ENCODE measurements around the gene ATP1A1.

The ATP1A1 gene
- 332 to 442 (median 426) reads per million in 4 donors for total RNA-seq

DNA sequence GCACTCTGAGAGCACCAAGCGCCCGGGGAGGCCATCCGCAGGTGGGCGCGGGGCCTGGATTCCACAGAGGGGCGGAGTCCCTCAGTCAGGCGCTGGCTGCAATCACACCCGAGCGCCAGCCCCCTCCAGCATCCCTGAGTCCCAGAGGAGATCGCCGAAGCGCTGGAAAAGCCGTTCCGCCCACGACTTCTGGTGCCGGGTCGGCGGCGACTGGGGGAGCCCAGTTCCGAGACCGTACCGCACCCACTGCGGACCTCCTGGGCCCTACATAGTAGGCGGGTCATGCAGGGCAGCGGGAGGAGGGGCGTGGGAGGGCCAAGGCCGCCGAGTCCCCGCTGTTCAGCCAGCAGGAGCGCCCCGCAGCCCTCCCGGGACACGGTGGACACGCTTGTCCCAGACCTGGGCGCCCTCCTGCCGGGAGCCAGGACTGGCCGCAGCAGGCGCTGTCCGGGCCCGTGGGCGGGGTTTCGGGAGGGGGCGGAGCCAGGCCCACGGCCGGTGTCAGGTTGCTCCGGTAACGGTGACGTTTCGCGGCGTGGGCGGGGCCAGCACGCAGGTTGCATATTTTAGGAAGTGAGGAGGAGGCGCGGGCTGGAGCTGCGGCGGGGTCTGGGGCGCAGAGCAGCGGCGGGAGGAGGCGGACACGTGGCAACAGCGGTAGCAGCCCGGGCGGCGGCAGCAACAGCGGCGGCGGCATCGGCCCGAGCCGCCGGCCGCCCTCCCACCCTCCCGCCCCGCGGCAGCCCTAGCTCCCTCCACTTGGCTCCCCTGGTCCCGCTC is at the start of gene ATP1A1:
TSS of gene ATP1A1 (plus strand) at position 594 of the 780 bp plus-strand sequence. CDS start 268 bp downstream, outside the sequence.
- peak; percentile 94 to 98 (median 96) for DNase-seq

DNA sequence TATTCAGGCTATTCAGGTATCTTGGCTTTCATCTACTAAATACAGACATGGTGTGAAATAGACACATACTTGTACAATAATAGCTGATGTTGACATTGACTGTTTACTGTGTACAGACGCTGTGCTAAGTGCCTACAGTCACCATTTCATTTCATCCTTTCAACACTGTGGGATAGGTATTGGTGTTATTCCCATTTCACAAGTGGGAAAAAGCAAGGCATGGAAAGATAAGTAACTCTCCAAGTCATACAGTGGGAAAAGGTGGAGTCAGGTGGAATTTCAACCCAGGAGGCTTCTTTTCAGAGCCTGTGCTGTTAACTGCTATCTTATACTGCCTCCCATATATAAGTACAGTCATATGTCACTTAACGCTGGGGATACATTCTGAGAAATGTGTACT is 49.6 kb upstream of the ATP1A1 start:
- DNase-seq: no peak

DNA sequence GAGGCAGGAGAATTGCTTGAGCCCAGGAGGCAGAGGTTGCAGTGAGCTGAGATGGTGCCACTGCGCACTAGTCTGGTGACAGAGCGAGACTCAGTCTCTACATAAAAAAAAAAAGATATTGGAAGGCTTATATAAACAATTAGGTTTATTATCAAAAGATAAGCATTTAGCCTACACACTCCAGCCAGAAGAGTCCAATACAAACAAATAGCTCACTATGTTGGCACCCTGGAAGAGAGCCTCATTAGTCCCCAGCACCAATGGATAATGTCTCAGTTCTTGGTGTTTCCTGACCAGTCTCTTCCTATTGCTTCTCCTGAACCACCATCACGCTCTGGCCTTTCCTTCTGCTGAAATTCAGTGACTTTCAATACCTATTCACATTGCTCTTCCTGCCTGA is 48.6 kb upstream of the ATP1A1 start:
- DNase-seq: no peak

DNA sequence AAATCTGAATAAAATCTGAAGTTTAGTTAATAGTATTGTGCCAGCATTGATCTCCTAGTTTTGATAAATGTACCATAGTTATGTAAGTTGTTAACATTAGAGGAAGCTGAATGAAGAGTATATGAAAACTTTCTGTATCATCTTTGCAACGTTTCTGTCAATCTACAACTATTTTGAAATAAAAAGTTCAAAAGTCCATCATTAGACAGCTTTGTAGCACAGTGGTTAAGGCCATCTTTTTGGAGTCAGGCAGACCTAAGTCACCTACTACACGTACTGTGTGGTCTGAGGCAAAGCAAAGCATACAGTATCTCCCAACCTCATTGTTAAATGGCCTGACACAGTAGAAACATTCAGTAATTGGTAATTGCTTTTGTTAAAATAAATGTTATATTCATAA is 47.9 kb upstream of the ATP1A1 start:
- no peak for DNase-seq

DNA sequence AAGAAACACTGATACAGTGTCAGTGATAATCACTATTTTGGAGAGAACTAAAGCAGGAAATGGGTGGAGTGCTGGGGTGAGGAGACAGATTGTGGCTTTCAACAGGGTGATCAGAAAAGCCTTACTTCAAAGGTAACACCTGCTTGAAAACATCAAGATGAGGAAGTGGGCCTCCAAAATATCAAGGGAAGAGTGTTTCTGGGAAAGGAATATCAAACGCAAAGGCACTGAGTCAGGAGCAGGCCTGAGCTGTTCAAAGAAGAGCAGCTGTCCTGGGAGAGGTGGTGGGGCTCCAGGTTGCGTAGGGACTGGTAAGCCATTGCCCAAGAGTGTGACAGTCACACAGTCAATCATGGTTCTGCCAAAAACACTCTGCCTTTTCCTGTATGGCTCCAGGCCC is 47.1 kb upstream of the ATP1A1 start:
- DNase-seq: peak in 3 of 5 donors; percentile 8 to 70 (median 27)

DNA sequence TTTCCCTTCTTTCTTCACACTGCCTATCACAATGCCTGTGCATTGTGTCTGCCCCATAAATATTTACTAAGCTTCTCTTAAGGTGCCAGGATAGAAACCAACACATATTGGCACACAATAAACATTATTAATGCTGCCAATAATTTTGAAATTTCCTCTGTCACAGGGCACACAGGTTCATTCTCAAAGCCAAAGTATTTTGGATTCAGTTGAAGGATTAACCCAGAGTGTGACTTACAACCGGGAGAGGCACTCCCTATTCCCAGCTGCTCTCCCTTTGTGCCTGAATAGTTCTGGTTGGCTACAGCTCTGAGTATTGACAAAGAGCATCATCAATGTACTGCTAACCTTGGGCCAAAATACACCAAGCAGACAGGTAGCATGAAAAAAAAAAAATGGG is 46.6 kb upstream of the ATP1A1 start:
- DNase-seq: no peak

DNA sequence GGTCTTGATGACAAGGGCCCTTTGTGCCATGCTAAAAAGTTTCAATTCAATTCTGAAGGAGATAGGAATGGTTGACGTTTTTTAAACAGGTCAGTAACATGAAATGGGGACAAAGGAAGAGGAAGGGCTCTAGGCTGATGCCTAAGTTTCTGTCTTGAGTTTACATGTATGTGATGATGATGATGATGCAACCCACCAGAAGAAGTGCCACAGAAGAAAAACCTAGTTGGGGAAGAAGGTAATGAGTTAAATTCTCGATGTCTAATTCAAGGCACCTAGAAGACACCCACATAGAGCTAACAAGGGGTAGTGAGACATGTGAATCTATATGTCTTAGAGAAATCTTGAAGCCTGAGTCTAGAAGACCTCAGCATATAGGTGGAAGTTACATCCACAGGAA is 44.4 kb upstream of the ATP1A1 start:
- DNase-seq: no peak

DNA sequence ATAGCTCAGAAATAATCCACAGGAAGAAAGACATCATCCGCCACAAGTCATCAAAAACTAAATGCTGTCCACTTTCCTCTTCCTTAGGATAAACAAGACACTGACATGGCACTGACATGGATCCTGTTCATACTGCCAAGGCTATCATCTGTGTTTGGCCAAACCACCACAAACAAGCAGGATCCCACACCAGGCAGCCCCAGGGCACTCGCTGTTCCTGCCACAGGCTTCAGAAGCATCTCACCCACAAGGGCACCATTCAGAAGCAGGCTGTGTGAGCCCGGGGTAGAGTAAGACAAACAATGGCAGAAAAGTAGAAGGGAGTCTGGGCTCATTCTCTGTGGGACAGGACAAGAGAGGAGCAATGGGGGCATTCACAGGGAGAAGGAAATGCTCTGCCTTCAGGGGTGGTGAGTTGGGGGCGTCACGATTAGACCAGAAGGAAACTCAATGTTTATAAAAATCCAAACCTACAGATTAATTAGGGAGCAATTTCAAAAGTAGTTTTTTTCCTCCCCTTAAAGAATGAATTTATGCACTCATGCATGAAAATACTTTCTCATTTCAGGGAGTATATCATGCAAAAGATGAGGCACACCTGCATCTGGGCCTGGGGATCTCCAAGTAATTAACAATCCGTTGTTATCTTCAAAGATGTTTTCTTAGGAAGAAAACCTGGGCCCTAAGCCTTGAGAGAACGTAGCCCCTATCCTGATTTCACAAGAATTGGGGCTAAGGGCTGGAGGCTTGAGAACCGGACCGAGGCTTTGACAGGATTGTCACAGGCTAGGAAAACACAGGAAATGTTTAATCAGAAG is 43.3 kb upstream of the ATP1A1 start:
- DNase-seq: no peak

DNA sequence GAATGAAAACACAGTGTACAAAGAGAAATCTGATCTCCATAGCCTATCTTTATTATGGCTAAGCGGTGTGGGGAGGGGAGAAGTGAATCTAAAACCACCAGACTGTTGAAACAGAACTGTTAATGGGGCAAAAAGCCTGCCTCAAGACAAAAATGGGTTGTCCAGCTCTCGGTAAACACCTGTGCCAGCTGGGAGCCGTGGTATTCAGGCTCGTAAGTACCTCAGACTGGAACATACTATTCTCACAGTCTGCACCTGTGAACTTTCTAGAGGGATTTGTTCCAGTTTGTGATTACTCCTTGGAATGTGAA is 42.7 kb upstream of the ATP1A1 start:
- DNase-seq: no peak

DNA sequence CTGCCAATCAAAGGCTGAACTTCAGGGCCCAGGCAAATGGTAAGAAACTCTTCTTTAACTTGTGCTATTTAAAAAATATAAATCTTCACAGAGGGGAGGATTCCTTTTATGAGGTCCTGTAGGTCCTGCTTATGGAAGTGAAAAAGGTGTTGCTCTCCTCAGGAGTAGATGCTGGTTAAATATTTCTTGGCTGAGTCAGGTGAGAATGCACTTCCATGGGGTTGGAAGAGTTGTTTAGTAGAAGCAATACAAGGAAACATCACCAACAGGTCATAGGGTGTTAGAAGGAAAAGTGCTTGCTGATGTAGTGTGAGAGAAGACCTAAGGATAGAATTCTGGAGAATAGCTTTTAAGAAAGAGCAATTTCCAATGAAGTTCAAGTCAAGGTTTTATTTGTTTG is 42.2 kb upstream of the ATP1A1 start:
- DNase-seq: no peak

DNA sequence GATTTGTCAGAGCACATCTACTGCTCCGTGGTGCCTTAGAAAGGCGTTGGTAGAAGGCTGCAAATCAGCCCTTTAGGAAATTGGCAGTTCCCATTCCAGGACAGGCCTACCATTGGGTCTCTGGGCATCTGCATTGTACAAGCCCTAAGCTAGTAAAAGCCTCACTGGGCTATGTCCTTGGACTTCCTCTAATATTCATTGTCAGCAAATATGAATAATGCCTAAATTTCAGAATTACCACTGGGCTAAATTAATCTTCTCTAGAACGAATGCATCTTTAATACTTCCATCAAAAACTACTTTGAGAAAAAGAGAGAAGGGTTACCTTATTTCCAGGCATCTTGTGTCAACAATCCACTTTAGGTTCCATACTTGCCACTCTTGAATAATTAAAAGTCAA is 41.5 kb upstream of the ATP1A1 start:
- no peak for DNase-seq

DNA sequence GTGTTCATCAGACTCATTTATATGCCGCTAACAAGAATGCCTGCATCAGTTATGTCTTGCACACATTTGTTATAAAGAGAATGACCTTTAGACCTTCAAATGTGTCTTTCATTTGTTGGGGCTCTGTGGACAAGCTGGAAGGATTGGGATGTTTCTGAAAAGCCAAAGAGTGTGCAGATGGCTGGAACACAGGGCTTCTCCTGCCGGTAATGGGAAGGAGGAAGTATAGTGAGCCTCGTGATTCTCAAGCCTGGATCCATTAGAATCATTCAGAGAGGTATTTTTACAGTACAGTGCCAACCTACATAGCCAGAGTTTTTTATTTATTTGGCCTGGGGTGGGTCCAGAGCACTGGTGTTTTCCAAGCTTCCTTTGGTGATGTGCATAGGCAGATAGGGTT is 40.6 kb upstream of the ATP1A1 start:
- no peak for DNase-seq

DNA sequence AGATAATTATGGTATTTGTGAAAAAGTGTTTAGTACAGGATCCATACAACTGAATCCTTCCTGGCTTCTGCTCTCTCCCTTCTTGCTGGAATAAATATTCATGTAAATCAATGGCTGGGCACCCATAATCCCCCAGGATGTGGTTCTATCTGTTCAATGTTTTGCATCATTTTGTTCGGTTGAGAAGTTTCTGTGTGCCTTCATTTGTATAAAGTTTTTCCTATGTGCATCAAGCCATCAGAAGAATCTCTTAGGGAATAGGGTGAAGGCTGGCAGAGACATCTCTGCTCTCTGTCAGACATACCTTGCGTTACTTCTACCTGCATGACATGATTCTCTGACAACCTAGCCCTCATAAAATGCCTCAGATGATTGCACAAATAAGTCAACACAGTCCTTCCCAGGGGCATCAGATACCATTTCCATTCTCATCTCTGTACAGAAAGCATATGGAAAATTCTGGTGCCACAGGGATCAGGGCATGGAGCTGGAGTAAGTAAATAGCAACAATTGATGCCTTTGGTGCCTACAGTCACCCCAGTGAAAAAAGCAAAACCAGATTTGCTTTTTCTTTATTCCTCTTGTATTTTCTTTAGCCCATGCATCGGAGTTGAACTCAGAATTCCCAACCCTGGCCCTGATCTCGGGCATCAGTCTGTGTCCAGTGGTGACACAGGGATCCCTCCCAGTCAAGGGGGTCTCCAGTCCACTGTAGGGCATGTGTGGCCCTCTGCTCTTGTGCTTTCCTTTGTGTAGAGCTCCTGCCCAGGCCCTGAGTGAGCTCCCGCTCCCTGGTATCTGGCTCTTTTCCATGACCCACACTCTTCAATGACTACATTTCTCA is 39.7 kb upstream of the ATP1A1 start:
- no peak for DNase-seq

DNA sequence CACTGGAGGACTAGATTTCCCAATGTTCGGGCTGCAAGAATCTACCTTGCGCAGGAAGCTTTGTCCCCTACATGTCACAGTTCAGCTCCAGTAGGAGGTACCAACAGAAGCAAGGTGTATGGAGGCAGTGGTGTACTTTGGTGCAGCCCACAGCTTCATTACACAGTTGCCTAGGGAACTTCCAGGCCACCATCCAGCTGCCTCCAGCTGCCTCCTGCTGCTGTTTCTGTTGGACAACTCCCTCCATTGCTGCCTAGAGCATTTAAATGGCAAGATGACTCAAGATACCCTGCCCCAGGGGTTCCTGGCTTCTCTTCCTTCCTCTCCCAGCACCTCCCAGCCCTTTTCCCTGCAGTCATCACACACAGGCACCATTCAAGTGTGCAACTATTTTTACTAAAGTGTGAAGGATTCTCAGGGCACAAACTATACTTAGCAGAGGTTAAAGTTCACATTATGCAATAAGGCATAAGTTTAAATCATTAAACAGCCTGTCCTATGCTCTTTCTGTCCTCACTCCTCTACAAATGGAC is 39.0 kb upstream of the ATP1A1 start:
- DNase-seq: no peak

DNA sequence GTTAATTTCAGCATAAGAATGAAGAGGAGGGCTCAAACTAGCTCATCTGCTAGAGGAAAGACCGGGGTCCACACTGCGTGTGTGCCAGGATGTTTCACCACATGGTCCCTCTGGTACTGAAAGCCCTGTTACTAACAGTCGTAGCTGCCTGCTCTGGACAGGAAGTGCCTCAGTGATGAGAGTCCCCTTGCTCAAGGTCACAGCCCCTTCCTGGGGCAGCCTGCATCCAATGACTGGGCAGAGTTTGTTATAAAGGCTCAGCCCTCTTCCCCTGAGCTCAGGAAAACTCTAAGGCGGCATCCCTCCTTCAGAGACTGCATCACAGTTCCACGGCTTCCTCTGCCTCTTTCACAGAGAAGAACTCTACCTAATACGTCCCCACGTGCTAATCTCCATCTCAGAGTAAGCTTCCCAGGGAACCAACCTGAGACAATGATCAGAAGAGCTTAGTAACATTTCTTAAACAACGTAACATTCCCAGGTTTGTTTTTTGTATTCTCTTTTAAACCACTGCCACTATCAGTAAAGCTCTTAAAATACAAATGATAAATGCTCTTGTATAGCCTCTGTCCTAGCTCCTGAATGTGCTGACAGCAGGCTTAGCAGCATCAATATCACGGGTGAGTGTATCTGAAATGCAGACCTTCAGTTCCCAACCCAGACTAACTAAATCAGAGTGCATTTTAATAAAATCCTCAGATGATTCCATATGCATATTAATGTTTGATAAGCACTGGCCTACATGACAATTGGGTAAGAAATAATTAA is 38.0 kb upstream of the ATP1A1 start:
- DNase-seq: no peak

DNA sequence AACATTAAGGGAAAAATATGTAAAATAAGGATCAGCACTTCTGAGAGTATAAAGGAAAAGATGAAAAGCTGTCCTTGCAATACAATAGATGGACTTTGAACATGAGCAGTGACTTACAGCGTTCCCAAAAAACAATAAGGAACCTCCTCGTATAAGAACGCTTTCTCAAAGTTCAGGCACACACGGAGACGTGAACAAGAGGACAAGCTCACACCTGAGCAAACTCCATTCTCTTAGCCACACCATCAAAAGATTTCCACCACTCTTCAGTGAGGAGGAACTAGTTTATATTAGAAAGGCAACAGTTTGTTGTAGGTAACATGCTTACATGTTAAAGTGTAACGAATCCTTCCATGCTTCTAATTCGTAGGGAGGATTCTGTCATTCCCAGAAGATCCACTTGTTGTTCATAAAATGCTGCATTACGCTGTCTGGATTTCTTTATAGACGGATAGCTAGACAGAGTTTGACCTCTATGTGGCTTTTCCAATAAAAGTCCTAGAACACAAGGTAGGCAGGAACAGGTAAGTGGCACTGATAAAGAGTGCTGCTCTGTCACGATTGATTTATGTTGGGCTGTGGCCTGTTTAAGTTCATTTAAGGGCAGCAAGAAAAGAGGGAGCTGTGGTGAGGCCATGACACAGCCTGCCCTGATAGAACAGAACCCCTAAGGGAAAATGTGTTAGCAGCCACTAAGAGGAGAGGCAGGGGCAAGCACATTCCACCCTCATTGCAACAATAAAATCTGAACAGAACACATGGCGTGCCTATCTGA is 37.0 kb upstream of the ATP1A1 start:
- no peak for DNase-seq

DNA sequence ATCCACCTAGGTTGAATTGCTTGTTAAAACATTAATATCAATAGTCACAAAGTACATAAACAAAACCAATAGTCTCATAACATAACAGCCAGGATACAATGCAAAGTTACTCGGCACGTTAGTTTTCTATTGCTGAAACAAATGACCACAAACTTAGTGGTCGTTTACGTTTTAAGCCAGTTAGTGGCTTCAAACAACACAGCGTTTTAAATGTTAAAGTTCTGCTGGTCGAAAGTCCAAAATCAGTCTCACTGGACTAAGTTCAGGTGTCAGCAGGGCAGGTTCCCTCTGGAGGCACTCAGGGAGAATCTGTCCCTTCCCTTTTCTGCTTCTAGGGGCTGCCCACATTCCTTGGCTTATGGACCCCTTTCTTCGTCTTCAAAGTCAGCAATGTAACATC is 35.6 kb upstream of the ATP1A1 start:
- DNase-seq: no peak

DNA sequence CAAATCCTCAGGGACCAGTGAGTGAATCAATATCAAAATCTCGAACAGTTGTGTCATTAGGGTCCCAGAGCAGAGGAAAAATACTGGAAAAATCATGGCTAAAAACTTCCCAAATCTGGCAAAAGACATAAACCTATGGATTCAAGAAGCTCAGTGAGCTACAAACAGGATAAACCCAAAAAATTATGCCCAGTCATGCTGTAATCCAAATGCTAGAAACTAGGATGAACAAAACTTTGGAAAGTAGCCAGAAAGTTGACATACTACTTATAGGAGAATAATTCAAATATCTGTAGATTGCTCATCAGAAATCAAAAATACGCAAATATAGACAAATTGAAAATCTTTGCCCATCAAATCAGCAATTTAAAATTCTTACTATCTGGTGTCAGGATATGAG is 34.6 kb upstream of the ATP1A1 start:
- no peak for DNase-seq

DNA sequence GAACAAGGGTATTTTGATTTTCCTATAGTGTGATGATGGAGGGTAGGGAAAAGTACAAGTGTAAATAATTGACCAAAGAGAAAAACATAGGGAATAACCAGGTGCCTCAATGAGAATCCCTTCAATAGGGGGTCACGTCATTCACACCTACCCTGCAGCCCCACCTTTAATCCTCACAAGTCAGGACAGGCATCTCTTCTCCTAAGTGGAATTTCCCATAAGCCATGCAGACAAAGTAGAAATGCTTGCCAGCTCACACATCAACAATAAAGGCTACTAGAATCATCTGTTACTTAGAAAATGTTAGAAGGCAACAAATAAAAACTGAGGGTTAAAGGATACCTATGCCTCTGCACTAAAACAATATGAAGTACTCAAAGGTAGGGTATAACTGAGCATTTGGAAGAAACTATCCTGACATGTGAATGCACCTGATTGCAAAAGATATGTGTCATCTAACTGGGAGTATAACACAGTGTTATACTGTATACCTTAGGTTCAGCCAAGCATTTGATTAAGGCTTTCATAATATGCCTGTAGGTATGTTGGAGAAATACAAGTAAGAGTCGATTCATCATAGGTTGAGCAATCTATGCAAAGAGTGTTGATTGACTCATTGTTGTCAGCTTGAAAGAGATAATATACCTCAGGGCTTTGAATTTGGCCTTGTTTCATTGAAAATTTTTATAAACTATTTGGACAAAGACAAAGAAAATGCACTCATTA is 32.4 kb upstream of the ATP1A1 start:
- DNase-seq: no peak

DNA sequence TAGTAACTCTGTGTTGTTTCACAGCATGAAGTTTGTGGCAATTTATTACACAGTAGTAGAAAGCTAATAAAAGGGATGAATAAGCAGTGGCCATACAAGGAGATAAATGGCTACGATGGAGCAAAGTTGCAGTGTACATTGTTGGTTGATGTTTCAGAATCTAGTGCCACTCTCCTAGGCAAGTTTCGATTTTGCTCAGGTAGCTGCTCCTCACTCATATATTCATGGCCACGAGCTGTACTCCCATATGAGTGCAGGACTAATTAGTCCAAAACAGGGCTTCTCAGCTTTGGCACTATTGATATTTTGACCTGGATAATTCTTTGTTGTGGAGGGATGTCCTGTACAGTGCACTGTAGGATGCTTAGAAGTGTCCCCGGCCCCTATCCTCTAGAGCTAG is 30.0 kb upstream of the ATP1A1 start:
- no peak for DNase-seq

DNA sequence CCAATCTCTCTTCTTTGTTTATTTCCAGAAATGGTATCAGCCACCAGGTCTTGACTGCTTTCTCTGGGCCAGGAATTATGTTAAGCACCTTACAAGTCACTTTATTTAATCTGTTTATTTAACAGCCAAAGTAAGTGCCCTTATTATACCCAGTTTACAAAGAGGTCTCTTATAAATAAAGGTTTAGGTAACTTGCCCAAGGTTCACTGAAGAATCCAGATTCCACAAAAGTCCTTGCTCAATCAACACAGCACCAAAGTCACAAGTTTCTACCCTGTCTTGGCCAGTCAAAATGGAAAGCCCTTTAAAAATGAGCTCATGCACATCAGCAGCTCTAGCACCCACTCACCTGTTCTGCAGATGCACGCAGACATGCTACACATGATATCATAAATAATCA is 28.0 kb upstream of the ATP1A1 start:
- no peak for DNase-seq
